ENCODE data around the gene DUOX2. TPM values are rescaled to one million over a fixed set of nuclear protein-coding genes. Genes with fewer than 3 reads are reported as not detected.

Gene DUOX2
- total RNA-seq, 1 donor from 2014 or later, result not detected

GRCh38 chr15:45161666-45162065 lies 47.7 kb upstream of the DUOX2 start:
- H3K4me3 Mint-ChIP-seq, result no peak overlapping the region
- no peak overlapping the region for H2AFZ ChIP-seq (replicated peaks)
- H3K4me2 ChIP-seq, result no peak overlapping the region
- no peaks in the 10 kb centered on the region for H3K27me3 ChIP-seq
- no peaks in the 10 kb centered on the region for H3K9me3 Mint-ChIP-seq
- H4K20me1 ChIP-seq (ENCODE audit: low read depth), result no peaks in the 10 kb centered on the region
- no peaks in the 10 kb centered on the region for H3K79me2 ChIP-seq (ENCODE audit: low read depth)
- H3K4me1 ChIP-seq, result peaks cover 14% of the 10 kb centered on the region
- no peaks in the 10 kb centered on the region for H3K36me3 ChIP-seq
- no peak overlapping the region for H3K27ac Mint-ChIP-seq
- H3K4me3 ChIP-seq, result no peak overlapping the region
- no peak for DNase-seq (ENCODE audit: low spot score)
- H3K27me3 Mint-ChIP-seq (ENCODE audit: insufficient read depth, low read depth), result peaks cover 12% of the 10 kb centered on the region
- peaks cover 1% of the 10 kb centered on the region for H3K36me3 Mint-ChIP-seq
- H3K9me3 ChIP-seq (ENCODE audit: low read depth), result no peaks in the 10 kb centered on the region
- H3K27ac ChIP-seq, result no peak overlapping the region
- TF ChIP-seq CTCF (IDR thresholded peaks at IDR 0.05), result no peak
- TF ChIP-seq EZH2phosphoT487 (IDR thresholded peaks at IDR 0.05), result no peak
- no peak for TF ChIP-seq EZH2 (IDR thresholded peaks at IDR 0.05)
- no peak overlapping the region for H3K9ac ChIP-seq
- peaks cover 27% of the 10 kb centered on the region for H3K4me1 Mint-ChIP-seq
- peaks cover 12% of the 10 kb centered on the region for H3F3A ChIP-seq (ENCODE audit: low read depth)

DNA sequence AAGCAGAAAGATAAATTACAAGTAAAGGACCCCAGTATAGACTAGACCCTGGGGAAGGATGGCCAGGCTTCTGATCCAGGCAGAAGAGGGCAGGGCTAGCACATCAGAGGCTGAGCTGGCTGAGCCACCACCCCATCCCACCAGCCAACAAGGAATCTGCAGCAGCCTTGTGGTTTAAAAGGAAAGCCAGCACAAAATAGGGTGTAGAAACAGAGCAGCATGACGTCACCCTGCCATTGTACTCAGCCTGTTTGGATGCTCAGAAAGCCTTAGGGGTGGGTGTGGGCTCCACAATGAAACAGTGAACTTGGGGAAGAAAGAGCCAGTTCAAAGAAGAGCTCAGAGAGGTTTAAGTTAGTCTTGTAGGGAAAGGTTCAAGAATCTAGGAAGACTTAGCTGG lies 44.0 kb upstream of the DUOX2 start:
- Mint-ChIP-seq H3K4me3 (no peak overlapping the region), H3K4me1 (peaks cover 37% of the 10 kb centered on the region), H3K27ac (peak overlapping the region; percentile 29), H3K36me3 (peaks cover 1% of the 10 kb centered on the region), H3K27me3 (ENCODE audit: insufficient read depth, low read depth) (peaks cover 10% of the 10 kb centered on the region), H3K9me3 (peaks cover 2% of the 10 kb centered on the region)
- DNase-seq (ENCODE audit: low spot score), result peak; percentile 52
- no peaks in the 10 kb centered on the region for H3K27me3 ChIP-seq
- H2AFZ ChIP-seq (replicated peaks), result no peak overlapping the region
- H4K20me1 ChIP-seq (ENCODE audit: low read depth), result no peaks in the 10 kb centered on the region
- H3K27ac ChIP-seq, result no peak overlapping the region
- no peaks in the 10 kb centered on the region for H3K36me3 ChIP-seq
- TF ChIP-seq CTCF (IDR thresholded peaks at IDR 0.05) (no peak), EZH2 (IDR thresholded peaks at IDR 0.05) (no peak), EZH2phosphoT487 (IDR thresholded peaks at IDR 0.05) (no peak)
- H3F3A ChIP-seq (ENCODE audit: low read depth), result no peaks in the 10 kb centered on the region
- no peaks in the 10 kb centered on the region for H3K9me3 ChIP-seq (ENCODE audit: low read depth)
- no peaks in the 10 kb centered on the region for H3K79me2 ChIP-seq (ENCODE audit: low read depth)
- H3K9ac ChIP-seq, result no peak overlapping the region
- no peak overlapping the region for H3K4me3 ChIP-seq
- peaks cover 12% of the 10 kb centered on the region for H3K4me1 ChIP-seq
- H3K4me2 ChIP-seq, result no peak overlapping the region

- Histone ChIP-seq H4K20me1 (ENCODE audit: low read depth) (no peaks in the 10 kb centered on the region), H3K4me2 (no peak overlapping the region), H3K27me3 (no peaks in the 10 kb centered on the region), H3K4me3 (no peak overlapping the region), H3K9ac (no peak overlapping the region), H3F3A (ENCODE audit: low read depth) (no peaks in the 10 kb centered on the region), H3K9me3 (ENCODE audit: low read depth) (no peaks in the 10 kb centered on the region), H3K4me1 (peaks cover 12% of the 10 kb centered on the region), H3K79me2 (ENCODE audit: low read depth) (no peaks in the 10 kb centered on the region), H3K36me3 (no peaks in the 10 kb centered on the region), H3K27ac (no peak overlapping the region), H2AFZ (replicated peaks) (no peak overlapping the region)
- Mint-ChIP-seq H3K36me3 (peaks cover 1% of the 10 kb centered on the region), H3K4me3 (peak overlapping the region; percentile 1), H3K9me3 (peaks cover 2% of the 10 kb centered on the region), H3K27ac (peak overlapping the region; percentile 36), H3K27me3 (ENCODE audit: insufficient read depth, low read depth) (peaks cover 13% of the 10 kb centered on the region), H3K4me1 (peaks cover 36% of the 10 kb centered on the region)
- TF ChIP-seq EZH2phosphoT487 (IDR thresholded peaks at IDR 0.05) (no peak), EZH2 (IDR thresholded peaks at IDR 0.05) (no peak)
- DNase-seq (ENCODE audit: low spot score), result no peak
Measured at GRCh38 chr15:45156744-45157455, 42.9 kb upstream of the DUOX2 start.

GRCh38 chr15:45155739-45156138 lies 41.8 kb upstream of the DUOX2 start:
- peaks cover 38% of the 10 kb centered on the region for H3K4me1 Mint-ChIP-seq
- H3K9me3 Mint-ChIP-seq, result peaks cover 2% of the 10 kb centered on the region
- Histone ChIP-seq H3K4me1 (peaks cover 12% of the 10 kb centered on the region), H3K79me2 (ENCODE audit: low read depth) (no peaks in the 10 kb centered on the region), H4K20me1 (ENCODE audit: low read depth) (no peaks in the 10 kb centered on the region), H3K36me3 (no peaks in the 10 kb centered on the region), H3K27me3 (no peaks in the 10 kb centered on the region), H3K4me3 (no peak overlapping the region), H3K27ac (no peak overlapping the region), H3K9ac (no peak overlapping the region), H3F3A (ENCODE audit: low read depth) (no peaks in the 10 kb centered on the region), H3K9me3 (ENCODE audit: low read depth) (no peaks in the 10 kb centered on the region), H2AFZ (replicated peaks) (no peak overlapping the region), H3K4me2 (no peak overlapping the region)
- TF ChIP-seq EZH2 (IDR thresholded peaks at IDR 0.05) (no peak), EZH2phosphoT487 (IDR thresholded peaks at IDR 0.05) (no peak), CTCF (IDR thresholded peaks at IDR 0.05) (no peak)
- no peak for DNase-seq (ENCODE audit: low spot score)
- H3K36me3 Mint-ChIP-seq, result peaks cover 1% of the 10 kb centered on the region
- no peak overlapping the region for H3K27ac Mint-ChIP-seq
- no peak overlapping the region for H3K4me3 Mint-ChIP-seq
- peaks cover 13% of the 10 kb centered on the region for H3K27me3 Mint-ChIP-seq (ENCODE audit: insufficient read depth, low read depth)
